ENCODE measurements around the gene CMTM7. TPM values are rescaled to one million over a fixed set of nuclear protein-coding genes. Genes with fewer than 3 reads are reported as not detected.

The CMTM7 gene
- total RNA-seq, 1 donor from 2014 or later = 37.4 TPM

- TF ChIP-seq, protein P1, sequence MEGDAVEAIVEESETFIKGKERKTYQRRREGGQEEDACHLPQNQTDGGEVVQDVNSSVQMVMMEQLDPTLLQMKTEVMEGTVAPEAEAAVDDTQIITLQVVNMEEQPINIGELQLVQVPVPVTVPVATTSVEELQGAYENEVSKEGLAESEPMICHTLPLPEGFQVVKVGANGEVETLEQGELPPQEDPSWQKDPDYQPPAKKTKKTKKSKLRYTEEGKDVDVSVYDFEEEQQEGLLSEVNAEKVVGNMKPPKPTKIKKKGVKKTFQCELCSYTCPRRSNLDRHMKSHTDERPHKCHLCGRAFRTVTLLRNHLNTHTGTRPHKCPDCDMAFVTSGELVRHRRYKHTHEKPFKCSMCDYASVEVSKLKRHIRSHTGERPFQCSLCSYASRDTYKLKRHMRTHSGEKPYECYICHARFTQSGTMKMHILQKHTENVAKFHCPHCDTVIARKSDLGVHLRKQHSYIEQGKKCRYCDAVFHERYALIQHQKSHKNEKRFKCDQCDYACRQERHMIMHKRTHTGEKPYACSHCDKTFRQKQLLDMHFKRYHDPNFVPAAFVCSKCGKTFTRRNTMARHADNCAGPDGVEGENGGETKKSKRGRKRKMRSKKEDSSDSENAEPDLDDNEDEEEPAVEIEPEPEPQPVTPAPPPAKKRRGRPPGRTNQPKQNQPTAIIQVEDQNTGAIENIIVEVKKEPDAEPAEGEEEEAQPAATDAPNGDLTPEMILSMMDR (conservative IDR thresholded peaks at IDR 0.05) = no peak
- no peaks in the 10 kb centered on the region for H3K27me3 Mint-ChIP-seq (ENCODE audit: low read depth)
- H3K36me3 Mint-ChIP-seq (ENCODE audit: low read depth) = no peaks in the 10 kb centered on the region
- peaks cover 36% of the 10 kb centered on the region for H3K4me1 Mint-ChIP-seq
- no peak overlapping the region for H3K27ac Mint-ChIP-seq (ENCODE audit: unreplicated experiment)
- DNase-seq (ENCODE audit: low read depth, low spot score) = no peak
- no peak overlapping the region for H3K4me3 Mint-ChIP-seq
- no peaks in the 10 kb centered on the region for H3K9me3 Mint-ChIP-seq
These were observed 15.1 kb downstream of the CMTM7 start for GRCh38 chr3:32406486-32407408.

- Mint-ChIP-seq H3K36me3 (ENCODE audit: low read depth) (no peaks in the 10 kb centered on the region), H3K9me3 (no peaks in the 10 kb centered on the region), H3K4me3 (peak overlapping the region; percentile 60), H3K4me1 (peaks cover 40% of the 10 kb centered on the region), H3K27me3 (ENCODE audit: low read depth) (no peaks in the 10 kb centered on the region), H3K27ac (ENCODE audit: unreplicated experiment) (peak overlapping the region; percentile 54)
- DNase-seq (ENCODE audit: low read depth, low spot score) = peak; percentile 36
- TF ChIP-seq, protein P1 (conservative IDR thresholded peaks at IDR 0.05) = no peak
These were observed 19.0 kb downstream of the CMTM7 start for GRCh38 chr3:32410367-32411246.

DNA sequence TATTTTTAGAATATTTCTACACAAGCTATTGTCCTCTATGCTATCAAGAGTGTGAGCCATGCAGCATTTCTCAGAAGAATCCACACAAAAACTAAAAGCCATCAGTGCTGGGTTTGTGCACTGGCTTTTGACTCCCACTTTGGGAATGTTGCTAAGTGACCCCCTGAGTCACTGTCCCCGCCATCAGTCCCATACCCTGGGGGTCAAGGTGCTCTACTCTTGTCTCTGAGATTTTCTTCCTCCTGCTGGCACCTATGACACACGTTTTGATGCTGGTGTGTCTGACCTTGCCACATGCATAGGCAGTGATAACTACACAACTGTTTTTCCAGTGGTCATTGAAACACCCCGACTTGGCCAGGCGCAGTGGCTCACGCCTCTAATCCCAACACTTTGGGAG, 19.8 kb downstream of the CMTM7 start:
- H3K27ac Mint-ChIP-seq (ENCODE audit: unreplicated experiment) = peak overlapping the region; percentile 89

DNA sequence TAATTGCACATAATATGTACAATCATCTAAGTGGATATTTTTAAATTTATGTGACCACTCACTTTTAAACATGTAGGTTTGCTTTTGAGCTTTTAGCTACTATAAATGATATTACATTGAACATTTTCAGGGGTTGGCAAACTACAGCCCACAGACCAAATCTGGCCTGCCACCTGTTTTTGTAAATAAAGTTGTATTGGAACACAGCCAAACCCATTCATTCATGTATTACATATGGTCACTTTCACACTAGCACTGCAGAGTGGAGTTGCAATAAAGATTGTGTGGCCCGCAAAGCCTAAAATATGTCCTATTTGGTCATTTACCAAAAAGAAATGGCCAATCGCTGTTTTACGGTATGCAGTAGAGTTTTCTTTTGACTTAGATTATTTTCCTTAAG, 21.2 kb downstream of the CMTM7 start:
- no peak for DNase-seq (ENCODE audit: low read depth, low spot score)
- H3K27ac Mint-ChIP-seq (ENCODE audit: unreplicated experiment) = no peak overlapping the region
- no peaks in the 10 kb centered on the region for H3K36me3 Mint-ChIP-seq (ENCODE audit: low read depth)
- no peaks in the 10 kb centered on the region for H3K9me3 Mint-ChIP-seq
- TF ChIP-seq, protein P1 (conservative IDR thresholded peaks at IDR 0.05) = no peak
- no peaks in the 10 kb centered on the region for H3K27me3 Mint-ChIP-seq (ENCODE audit: low read depth)
- no peak overlapping the region for H3K4me3 Mint-ChIP-seq
- H3K4me1 Mint-ChIP-seq = peaks cover 55% of the 10 kb centered on the region

More for the DNA sequence above, 19.8 kb downstream of the CMTM7 start:
- peaks cover 46% of the 10 kb centered on the region for H3K4me1 Mint-ChIP-seq
- H3K27me3 Mint-ChIP-seq (ENCODE audit: low read depth) = no peaks in the 10 kb centered on the region
- no peak for DNase-seq (ENCODE audit: low read depth, low spot score)
- H3K36me3 Mint-ChIP-seq (ENCODE audit: low read depth) = no peaks in the 10 kb centered on the region
- H3K4me3 Mint-ChIP-seq = no peak overlapping the region
- no peaks in the 10 kb centered on the region for H3K9me3 Mint-ChIP-seq
- TF ChIP-seq, protein P1 (conservative IDR thresholded peaks at IDR 0.05) = no peak

DNA sequence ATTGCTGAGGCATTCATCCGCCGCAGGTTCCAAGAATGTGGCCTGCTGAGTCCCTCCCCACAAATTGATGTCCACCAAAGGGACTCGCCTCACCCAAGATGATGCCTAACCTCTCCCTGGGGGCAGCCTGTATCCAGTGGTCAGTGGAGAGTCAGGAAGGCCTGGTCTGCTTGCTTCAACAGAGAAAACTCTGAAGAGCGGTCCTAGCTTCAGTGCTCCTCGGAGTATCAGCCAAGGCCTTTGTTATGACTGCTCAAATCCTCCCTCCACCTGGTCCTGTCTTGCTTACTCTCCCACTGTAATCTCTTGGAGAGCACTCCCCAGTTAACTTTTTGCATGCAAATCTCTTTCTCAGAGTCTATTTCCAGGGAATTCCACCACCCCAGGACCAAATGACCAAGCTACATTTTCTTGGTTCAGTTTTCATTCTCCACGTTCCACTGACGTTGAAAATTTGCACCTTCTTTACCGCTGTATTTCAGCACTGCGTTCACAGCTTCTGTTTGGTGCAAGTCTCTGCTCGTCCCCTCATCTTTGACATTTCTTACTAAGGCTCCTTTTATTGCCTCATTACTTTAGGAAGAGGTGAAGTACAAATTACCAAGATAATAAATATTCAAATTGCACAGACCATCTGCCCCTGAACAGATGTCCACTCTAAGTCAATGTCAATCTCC, 22.3 kb downstream of the CMTM7 start:
- peaks cover 55% of the 10 kb centered on the region for H3K4me1 Mint-ChIP-seq

More for the DNA sequence above, 22.3 kb downstream of the CMTM7 start:
- peaks cover 5% of the 10 kb centered on the region for H3K9me3 Mint-ChIP-seq
- DNase-seq (ENCODE audit: low read depth, low spot score) = no peak
- TF ChIP-seq, protein P1 (conservative IDR thresholded peaks at IDR 0.05) = no peak
- no peak overlapping the region for H3K4me3 Mint-ChIP-seq
- no peaks in the 10 kb centered on the region for H3K27me3 Mint-ChIP-seq (ENCODE audit: low read depth)
- peaks cover 5% of the 10 kb centered on the region for H3K36me3 Mint-ChIP-seq (ENCODE audit: low read depth)
- no peak overlapping the region for H3K27ac Mint-ChIP-seq (ENCODE audit: unreplicated experiment)
